HG02588 (cell line): ENCODE measurements around the gene INPP1.

Experiments
- ATAC-seq: cut with Tn5 transposase; IDR thresholded peaks from one replicate; pipeline ENCODE4 v1.9.1; 2021; ENCODE audit warnings: mild to moderate bottlenecking, moderate library complexity; ENCODE audit not compliant: unreplicated experiment

The INPP1 gene

DNA sequence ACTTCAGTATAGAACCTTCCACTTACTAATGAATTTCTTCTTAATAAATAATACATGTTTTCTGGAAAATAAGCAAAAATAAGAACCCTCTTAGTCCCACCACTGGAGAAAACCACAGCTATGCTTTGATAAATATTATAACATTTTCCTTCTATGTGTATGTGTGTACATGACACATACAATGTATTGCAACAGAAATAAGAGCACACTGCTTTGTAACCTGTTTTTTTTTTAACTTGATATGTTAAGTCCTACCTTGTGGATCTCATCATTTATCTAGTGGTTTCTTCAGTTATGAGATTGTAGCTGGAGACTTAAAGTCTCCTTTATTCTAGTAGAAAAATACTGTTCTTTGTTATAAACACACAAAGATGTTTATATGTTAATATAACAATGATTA lies 17.2 kb downstream of the INPP1 start:
- no peak for ATAC-seq

DNA sequence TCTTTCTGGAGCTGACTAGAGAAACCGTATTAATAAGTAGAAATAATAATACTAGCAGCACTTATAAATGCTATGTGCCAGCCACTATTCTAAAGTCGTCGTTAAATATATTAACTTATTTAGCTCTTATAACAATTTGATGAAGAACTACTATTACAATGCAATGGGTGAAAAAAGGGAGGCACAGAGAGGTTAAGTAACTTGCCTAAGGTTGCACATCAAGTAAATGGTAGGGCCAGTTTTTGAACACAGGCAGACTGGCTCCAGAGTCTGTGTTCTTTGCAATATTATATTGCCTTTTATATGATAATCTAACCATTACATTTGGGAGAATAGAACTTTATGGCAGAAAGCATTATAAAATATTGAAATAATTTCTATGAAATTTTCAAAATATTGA lies 17.6 kb downstream of the INPP1 start:
- ATAC-seq = no peak

DNA sequence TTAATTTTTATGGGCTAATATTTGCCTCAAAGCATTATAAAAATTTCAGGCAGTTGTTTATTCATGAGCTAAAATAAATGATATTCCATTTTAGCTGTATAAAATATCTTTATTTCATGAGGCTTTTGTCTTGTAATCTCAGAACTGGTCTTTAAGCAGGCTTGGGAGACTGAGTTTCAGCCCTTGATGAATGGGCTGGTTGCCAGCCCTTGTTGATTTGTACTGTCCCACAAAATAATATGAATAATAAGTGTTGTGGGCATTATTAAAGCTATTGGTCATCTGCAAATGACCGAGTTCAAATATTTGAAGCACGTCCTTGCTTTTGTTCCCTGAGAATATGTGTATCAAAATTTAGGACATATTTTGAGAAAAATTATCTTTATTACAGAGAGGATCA lies 18.2 kb downstream of the INPP1 start:
- ATAC-seq = no peak

DNA sequence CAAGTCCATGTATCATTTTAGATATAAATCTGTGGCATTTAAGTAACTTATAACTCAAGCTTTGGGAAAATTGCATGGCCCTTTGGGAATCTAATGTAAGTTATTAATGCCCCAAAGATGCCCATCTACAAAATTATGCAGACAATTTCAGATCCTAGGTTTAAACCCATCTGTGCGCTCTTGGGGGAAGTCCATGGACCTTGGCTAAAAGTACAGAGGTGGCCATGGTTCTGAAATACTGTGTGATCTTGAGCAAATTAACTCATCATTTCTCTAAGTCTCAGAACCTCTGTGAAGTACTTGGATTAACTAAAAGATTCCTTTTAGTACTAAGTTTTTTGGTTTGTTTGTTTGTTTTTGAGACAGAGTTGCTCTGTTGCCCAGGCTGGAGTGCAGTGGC lies 19.5 kb downstream of the INPP1 start:
- no peak for ATAC-seq

DNA sequence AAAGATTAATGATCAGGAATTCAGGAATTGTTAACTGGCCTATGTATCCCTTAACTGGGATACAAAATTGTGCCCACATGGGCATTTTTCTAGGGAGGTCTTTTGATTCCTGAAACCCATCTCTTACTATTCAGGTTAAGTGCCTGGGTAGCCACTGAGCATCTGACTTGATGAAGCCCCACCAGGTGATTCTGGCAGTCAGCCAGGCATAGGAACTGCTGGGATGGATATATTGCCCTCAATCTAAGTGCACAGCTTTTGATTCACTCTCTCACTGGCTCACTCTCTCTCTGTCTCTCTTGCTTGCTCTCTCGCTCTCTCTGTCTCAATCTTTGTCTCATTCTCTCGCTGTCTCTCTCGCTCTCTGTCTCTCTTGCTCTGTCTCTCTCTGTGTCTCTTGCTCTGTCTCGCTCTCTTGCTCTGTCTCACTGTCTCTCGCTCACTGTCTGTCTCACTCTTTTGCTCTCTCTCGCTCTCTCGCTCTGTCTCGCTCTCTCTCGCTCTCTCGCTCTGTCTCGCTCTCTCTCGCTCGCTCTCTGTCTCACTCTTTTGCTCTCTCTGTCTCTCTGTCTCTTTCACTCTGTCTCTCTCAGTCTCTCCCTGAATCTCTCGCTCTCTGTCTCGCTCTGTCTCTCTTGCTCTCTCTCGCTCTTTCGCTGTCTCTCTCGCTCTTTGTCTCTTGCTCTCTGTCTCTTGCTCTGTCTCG lies 22.3 kb downstream of the INPP1 start:
- no peak for ATAC-seq

DNA sequence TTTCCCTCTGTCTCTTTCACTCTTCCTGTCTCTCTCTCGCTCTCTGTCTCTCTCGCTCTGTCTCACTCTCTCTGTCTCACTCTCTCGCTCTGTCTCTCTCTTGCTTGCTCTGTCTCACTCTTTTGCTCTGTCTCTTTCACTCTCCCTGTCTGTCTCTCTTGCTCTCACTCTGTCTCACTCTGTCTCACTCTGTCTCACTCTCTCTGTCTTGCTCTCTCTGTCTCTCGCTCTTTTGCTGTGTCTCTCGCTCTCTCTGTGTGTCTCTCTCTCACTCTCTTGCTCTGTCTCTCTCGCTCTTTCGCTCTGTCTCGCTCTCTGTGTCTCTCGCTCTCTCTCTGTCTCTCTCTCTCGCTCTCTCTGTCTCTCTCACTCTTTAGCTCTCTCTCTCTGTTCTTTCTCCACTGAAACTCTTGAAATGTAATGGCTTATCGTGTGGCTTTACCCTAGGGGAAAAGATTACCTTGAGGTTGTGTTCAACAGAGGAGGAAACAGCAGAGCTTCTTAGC lies 22.9 kb downstream of the INPP1 start:
- ATAC-seq = no peak

DNA sequence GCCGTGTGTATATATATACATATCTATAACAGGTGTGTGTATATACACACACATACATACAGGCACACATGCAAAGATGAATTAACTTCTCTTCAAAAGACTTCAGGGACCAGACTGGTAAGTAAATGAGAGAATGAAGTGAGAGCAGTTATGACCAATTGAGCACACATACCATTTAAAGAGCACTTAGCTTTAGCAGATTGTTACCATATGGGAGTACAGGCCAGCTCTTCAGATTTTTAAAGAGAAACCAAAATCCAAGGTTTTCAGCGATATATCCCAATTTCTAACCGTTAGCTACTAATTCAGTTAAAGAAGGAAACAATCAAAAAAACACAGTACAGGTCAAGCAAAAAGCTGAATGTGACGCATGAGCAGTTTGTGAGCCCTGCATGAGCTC lies 23.7 kb downstream of the INPP1 start:
- ATAC-seq = no peak

DNA sequence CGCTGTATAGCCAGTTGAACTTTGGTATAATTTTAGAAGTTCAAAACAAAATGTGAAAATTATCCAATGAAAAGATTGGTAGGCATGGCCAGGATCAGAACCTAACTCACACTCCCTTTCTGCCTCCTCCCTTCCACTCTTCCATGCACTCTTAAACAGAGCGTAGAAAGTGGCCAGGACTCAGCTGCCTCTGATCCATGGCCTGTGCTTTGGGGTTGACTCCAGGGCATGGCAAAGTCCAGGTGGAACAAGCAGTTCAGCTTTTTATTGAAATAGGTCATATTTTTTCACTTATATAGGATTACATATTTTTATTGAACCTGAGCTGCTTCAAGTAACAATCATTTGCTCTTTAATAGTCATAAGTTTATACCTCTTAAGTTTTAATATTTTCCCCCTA lies 26.2 kb downstream of the INPP1 start:
- no peak for ATAC-seq

DNA sequence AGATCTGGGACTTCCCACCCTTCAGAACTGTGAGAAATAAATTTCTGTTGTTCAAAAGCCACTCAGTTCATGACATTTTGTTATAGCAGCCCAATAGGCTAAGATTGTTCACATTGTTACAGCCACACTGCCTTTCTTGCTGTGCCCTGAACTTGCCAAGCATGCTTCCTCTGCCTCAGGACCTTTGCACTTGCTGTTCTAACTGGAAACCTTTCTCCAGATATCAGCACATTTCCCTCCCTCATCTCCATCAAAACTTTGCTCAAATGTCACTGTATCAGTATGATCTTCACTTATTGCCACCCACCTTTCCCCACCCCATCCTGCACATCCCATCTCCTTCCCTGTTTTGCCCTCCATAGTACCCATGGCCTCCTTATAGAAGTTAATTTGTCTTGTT lies 32.7 kb downstream of the INPP1 start:
- ATAC-seq = no peak

DNA sequence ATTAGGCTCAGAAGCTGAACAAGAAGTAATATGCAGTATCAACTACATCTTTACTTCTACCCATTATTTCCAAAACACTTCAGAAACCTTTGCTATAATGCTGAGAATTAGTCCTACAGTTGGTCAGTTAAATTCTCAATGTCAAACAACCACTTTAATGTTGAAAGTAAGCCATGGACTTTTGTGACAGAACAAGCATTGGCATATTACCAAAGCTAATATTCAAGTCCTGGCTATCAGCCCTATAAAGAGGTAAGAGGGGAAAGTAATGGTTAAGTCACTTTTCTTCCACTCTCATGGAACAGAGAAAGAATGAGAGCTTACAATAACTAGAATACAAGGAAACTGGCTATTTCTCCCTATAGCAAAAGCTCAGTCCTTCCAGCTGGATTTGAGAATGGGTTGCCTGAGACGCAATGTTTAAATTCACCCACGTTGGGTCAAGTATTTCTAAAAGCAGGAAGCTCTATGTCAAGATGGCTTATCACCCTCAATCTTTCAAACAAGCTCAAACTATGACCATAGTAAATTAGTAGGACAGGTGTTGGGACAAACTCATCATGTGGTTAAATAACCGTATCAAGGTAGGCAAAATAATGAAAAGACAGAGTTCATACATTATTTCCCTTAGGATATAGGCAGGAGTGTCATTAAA lies 33.3 kb downstream of the INPP1 start:
- no peak for ATAC-seq

DNA sequence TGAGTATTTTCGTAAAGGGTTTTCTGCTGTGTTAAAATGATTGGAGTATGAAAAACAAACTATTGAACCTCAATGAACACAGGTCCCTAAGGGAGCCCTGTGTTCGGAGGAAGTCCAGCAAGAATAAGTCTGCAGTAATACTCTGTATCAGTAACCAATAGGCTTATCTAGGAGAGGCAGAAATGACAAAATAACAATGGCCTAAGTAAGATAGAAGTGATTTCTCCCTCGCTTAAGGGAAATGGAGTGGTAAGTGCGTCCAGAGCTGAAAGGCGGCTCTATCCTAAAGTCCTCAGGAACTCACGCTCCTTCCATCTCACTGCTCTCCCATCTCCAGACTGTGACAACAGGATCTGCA lies 35.5 kb downstream of the INPP1 start:
- ATAC-seq = no peak

DNA sequence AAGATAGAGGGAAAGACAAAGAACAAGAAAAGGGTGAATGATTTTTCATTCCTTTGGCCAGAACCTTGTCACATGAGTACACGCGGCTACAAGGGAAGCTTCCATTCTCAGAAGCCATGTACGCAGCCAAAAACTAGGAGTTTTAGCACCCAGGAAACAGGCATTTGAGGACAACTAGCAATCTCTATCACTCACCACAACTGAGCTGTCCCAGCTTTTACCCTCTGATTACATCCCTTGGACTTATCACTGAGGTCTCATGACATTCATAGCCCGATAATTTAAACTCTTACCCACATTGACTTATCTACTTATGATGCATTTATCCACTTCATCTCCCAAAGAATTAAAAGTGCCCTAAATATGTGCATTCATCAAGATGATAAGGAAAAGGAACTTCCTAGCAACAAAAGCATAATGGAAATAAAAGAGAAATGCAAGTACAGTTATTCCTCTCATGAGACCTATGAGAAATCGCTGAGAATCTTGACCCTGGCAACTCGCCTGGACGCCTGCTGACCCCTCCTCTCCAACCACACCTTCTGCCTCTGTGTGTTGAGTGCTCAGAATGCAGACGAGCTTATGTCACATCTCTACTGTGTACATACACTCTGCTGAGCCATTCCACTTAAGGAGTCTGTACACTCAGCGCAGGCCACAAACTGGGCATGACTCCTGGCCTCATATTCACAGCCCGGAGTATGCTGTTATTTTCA lies 36.0 kb downstream of the INPP1 start:
- ATAC-seq = no peak

DNA sequence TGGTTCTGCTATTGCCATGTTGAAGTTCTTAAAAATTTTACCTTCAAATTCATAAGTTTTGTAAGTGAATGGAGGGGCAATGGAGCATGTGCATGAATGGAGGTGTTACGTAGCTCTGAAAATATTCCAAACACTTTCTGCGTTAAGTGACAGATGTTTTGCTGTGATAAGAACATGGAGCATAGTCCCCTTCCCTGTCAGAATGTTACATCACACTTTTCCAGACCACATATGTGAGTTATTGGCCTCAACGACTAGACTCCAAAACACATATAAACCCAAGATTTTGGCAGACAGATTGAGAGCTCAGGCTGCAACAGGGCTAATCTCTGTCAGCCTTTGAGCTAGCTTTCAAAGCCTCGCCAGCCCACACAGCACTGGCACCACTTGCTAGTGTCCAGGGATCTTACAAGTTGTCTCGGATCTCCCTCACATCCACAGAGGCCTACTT lies 37.6 kb downstream of the INPP1 start:
- no peak for ATAC-seq

DNA sequence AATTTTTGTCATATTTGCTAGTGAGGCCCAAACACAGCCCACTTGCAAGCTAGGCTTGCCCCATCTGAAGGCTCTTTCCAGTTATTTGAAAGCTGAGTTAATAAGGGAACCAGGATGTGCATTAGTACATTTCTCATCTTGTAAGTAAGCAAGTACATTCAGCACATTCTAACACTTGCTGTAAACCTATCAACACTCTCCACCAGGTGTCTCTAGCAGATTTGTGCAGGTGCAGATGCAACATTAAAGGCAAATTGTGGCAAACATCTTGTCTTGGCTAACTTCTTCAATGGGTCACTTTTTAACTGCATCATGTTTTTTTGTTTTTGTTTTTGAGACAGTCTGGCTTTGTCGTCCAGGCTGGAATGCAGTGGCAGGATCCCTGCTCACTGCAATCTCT lies 39.5 kb downstream of the INPP1 start:
- ATAC-seq = no peak

DNA sequence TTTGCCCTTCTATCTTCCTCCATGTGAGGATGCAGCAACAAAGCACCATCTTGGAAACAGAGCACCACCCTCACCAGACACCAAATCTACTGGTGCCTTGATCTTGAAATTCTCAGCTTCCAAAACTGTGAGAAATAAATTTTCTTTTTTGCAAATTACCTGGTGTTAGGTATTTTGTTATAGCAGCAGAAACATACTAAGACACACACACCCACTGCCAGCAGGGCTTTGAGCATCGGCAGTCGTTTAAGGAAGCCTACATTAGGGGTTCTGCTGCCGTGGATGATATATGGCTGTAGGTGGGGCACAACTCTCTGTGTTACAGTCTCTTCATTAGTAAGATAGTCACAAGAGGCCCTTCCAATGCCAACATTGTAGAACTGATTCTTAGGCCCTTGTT lies 44.0 kb downstream of the INPP1 start:
- no peak for ATAC-seq

DNA sequence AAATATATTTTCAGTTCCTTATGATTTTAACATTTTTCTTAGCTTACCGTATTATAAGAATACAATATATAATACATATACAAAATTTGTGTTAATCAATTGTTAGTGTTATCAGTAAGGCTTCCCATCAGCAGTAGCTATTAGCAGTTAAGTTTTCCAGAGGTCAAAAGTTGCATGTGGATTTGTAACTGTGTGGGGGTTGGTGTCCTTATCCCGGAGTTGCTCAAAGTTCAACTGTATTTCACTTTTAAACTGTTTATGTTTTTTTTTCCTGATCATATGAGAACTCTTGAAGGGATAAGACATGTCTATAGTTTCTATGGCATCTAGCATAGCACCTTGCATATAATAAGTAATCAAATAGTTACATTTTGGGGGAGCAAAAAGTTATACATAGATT lies 52.9 kb downstream of the INPP1 start:
- ATAC-seq = no peak

DNA sequence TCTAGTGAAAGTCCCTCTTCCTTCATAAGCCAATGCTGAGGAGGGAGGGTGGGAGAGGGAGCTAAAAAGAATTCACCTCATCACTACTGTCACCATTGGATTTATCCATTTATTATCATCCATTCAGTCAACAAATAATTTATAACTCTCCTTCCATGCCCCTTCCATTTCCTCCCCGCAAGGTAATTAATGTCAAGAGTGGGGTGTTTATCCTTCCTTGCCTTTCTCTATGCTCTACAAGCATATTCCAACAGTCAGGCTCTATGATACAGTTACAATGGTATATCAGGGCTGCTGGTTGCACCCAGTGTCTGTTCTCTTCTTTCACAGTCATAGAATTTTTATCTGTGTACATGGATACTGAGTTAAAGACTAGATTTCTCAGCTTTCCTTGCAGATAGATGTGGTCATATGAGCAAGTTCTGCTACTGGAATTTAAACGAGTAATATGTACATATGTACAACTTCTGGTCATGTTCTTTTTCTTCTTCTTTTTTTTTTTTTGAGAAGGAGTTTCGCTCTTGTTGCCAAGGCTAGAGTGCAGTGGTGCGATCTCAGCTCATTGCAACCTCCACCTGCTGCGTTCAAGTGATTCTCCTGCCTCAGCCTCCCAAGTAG lies 59.7 kb downstream of the INPP1 start:
- no peak for ATAC-seq

DNA sequence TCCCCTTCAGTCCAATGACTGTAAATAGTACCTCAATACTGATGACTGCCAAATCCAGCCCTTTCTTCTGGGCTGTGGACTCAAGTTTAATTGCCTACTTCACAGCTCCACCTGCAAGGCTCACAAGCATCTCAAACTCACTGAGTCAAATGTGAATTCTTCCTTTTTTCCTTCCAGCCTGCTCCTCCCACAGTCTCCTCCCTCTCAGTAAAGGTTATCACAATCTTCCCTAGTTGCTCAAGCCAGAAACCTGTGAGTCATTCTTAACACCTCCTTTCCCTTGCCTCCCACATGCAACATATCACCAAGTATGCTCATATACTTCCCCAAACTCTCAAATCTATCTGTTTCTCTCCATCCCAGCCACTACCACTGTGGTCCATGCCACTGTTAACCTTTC lies 61.1 kb downstream of the INPP1 start:
- no peak for ATAC-seq

DNA sequence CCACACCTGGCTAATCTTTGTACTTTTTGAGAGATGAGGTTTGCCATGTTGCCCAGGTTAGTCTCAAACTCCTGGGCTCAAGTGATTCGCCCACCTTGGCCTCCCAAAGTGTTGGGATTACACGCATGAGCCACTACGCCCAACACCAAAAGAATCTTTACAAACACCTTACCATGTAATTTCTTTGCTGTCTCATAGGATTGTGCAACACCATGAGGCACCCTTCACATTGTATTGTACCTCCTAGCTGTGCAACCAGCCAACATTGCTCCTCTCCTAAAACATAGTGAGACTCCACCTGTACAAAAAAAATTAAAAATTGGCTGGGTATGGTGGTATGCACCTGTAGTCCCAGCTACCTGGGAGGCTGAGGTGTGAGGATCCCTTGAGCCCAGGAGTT lies 61.7 kb downstream of the INPP1 start:
- ATAC-seq = no peak

DNA sequence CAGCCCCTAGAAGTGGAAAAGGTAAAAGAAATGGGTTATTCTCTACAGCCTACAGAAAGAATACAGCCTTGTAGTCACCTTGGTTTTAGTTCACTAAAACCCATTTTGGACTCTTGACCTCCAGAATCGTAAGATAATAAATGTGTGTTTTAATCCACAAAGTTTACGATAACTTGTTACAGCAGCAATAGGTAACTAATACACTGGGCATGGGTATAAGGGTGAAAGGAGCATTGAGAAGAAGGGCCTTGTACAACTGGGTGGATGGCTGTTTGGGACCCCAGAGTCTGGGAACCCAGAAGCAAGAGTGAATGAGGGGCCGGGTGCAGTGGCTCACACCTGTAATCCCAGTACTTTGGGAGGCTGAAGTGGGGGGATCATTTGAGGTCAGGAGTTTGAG lies 62.6 kb downstream of the INPP1 start:
- ATAC-seq = no peak

DNA sequence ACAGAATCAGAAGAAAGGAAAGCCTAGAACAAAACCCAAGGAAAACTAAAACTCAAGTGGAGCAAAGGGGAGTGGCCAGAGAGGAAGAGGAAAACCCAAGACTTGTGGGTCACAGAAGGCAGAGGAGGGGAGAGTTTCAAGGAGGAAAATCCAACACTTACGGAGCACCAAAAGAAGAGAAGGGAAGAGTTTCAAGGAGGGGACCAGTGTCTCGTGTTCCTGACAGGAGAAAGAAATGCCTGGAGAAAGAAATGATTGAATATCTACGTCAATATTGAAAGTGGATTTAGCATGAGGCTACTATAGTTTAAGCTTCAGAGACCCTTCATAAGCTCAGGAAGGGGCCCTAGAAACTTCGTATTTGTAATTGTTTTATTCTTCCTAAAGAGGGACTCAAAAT lies 63.4 kb downstream of the INPP1 start:
- no peak for ATAC-seq

DNA sequence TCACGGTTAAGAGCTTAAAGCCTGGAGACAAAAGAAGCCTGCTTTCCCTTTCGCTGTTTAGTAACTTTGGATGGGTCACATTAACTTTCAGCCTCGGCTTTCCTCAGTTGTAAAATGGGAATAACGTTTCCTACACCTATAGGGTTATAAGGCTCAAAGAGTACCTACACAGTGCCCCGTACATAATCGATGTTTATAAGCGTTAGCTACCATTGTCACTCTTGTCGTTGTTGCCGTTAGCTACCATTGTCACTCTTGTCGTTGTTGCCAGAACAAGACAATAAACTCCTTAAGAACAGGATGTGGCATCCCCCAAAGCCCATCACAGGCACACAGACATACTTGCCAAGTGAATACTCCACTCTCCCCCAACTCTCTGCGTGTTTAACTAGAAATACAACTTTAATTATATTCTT lies 63.9 kb downstream of the INPP1 start:
- ATAC-seq = no peak
